GM21825 (cell line): ENCODE data around the gene CCDC18.
"Not testable (repeated sequence)": the region's sequence is repeated elsewhere in the genome, so short reads cannot be mapped to it uniquely, and the experiment has no call there.

Source experiments
- ATAC-seq: cut with Tn5 transposase; IDR thresholded peaks from one replicate; pipeline ENCODE4 v1.9.1; 2021; ENCODE audit warnings: mild to moderate bottlenecking, moderate library complexity; ENCODE audit not compliant: unreplicated experiment

Gene CCDC18

DNA sequence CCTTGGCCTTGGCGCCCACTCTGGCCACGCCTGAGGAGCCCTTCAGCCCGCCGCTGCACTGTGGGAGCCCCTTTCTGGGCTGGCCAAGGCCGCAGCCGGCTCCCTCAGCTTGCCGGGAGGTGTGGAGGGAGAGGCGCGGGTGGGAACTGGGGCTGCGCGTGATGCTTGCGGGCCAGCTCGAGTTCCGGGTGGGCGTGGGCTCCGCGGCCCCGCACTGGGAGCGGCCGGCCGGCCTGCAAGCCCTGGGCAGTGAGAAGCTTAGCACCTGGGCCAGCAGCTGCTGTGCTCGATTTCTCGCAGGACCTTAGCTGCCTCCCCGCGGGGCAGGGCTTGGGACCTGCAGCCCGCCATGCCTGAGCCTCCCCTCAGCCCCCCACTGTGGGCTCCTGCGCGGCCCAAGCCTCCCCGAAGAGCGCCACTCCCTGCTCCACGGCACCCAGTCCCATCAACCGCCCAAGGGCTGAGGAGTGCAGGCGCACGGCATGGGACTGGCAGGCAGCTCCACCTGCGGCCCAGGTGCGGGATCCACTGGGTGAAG, 10.3 kb upstream of the CCDC18 start:
- not testable (repeated sequence) for ATAC-seq

DNA sequence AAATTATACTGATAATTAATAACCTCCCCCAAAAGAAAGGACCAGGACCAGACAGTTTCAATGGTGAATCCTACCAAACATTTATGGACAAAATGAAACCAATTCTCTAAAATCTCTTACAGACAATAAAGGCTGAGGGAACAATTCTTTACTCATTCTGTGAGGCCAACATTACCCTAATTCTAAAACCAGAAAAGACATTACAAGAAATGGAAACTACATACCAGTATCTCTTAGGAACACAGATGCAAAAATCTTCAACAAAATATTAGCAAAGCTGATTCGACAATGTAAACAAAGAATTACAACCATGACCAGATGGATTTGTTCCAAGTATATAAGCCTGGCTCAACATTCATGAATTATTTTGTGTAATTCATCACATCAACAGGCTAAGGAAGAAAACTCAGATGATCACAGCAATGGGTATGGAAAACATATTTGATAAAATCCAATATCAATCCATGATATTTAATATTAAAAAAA, 8.9 kb upstream of the CCDC18 start:
- no peak for ATAC-seq

GRCh38 chr1:93172778-93173177, 7.7 kb upstream of the CCDC18 start:
- ATAC-seq: no peak

- not testable (repeated sequence) for ATAC-seq
These were observed 5.9 kb upstream of the CCDC18 start for GRCh38 chr1:93174638-93175037.

DNA sequence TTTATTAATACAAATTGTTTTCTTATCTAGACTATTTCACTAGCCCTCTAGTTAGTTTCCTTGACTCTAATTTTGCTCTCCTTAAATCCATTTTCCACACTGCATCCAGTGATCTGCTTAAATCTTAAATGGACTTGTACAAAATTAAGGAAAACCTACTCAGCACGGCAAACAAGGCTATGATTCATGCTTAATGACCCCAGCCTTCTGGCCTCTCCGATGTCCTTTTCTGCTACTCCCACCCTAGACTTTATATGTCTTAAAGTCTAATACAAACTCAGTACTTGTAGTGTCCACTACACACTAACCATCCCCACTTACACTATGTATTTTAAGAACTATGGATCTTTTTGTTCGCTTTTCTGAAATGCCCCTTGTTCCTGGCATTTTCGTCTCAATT, 2.5 kb upstream of the CCDC18 start:
- no peak for ATAC-seq

GRCh38 chr1:93178418-93178817, 2.1 kb upstream of the CCDC18 start:
- no peak for ATAC-seq

GRCh38 chr1:93179886-93180722, 420 bp upstream of the CCDC18 start, which contains the start of gene TMED5:
Gene TMED5, minus strand, starts transcription at chr1:93180413. Its CDS starts 171 bp downstream, at chr1:93180242.
- peak; percentile 85 for ATAC-seq

DNA sequence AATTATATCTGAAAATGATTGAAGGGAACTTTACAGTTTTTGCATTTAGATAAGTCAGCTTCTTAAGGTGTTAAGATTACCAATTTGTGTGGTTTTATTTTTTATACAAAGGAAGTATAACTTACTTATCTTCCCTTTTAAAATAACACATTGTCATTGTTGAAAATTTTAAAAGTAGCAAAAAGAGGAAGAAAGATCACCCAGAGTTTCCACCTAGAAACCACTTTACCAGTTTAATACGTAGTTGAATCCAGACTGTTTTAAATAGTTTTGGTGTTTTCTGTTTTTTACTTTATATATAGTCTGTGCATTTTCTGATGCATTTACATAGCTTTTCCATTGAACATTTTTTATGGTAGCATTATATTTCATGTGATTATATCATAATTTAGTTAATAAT, 6.1 kb downstream of the CCDC18 start:
- no peak for ATAC-seq

DNA sequence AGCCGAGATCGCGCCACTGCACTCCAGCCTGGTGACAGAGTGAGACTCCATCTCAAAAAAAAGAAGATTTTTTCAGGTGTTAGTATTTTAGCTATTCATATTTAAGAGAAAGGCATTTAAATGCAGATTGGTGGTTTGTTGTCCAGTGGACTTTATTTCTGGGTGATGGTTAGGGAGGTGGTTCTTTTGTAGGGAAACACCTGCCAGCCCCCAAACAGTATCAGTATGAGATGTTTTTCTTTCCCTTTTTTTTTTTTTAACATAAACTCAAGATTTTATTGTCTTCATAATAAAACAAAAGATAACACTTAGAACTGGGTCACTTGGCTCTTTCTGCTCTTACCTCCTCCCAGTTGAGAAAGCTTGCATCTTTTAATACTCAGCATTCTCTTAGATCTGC, 9.9 kb downstream of the CCDC18 start:
- no peak for ATAC-seq

DNA sequence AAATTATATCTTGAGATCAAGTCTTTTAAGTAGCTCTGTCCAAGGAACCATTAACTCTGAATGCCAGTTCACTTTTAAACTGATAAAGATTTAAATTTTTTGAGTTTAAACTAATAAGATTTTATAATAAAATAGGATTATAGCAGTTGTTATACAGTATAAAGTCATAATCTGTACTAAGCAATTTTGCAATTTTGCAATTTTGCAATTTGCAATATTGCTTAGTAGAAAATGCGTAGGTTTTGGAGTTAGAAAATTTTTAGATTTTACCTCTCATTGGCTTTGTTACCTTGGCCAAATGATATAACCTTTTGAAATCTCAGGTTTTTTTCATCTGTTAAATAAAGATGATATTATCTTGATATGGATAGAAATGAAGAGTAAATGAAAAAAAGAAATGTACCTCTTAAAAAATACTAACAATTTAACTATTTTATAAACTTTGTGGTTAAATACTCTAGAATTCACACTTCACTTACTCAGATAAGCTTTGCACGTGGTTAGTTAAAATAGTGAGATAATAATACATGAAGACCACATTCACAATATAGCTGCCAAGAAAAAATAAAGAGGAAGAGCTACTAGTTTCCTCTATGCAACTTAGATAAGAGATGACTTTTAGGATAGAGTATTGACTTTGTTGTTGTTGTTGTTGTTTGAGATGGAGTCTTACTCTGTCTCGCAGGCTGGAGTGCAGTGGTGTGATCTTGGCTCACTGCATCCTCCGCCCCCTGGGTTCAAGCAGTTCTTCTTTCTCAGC, 13.9 kb downstream of the CCDC18 start:
- ATAC-seq: no peak

- ATAC-seq: no peak
These were observed 16.1 kb downstream of the CCDC18 start for GRCh38 chr1:93196591-93196990.

GRCh38 chr1:93199150-93199549, 18.6 kb downstream of the CCDC18 start:
- no peak for ATAC-seq

- no peak for ATAC-seq
These were observed 19.6 kb downstream of the CCDC18 start for GRCh38 chr1:93200086-93200620.

GRCh38 chr1:93200714-93201113, 20.2 kb downstream of the CCDC18 start:
- ATAC-seq: no peak

GRCh38 chr1:93205892-93206566, 25.5 kb downstream of the CCDC18 start:
- no peak for ATAC-seq

DNA sequence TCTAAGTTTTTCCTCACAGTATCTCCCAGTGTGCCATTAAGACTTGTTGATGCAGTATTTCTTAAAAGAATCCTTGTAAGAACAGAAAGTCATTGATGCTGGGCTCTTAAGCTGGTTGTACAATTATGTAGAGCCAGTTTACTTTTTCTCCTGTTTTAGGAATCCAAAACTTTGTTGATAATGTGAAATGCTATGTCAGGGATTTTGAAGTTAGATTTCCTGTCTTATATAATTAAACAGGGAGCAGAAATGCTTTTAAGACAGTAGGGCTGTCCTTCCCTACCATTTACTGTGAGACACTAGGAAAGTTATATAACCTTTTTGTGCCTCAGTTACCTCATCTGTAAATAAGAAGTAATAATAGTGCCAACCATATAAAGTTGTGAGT, 26.0 kb downstream of the CCDC18 start:
- no peak for ATAC-seq

DNA sequence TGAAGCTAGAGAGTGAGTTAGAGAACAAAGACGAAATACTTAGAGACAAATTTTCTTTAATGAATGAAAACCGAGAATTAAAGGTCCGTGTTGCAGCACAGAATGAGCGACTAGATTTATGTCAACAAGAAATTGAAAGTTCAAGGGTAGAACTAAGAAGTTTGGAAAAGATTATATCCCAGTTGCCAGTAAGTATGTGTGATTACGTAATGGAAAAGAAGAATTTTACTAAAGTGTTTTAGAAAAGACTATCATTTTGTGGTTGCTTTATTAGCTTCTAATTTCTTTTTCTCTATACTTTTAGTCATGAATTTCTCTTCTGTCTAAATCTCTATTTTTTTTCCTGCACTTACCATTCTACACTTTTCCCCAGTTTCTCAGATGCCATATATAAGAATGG, 26.7 kb downstream of the CCDC18 start:
- ATAC-seq: no peak

GRCh38 chr1:93215322-93215721, 34.8 kb downstream of the CCDC18 start:
- ATAC-seq: no peak

- no peak for ATAC-seq
These were observed 38.9 kb downstream of the CCDC18 start for GRCh38 chr1:93219443-93219842.

GRCh38 chr1:93220716-93221115, 40.2 kb downstream of the CCDC18 start:
- not testable (repeated sequence) for ATAC-seq

- no peak for ATAC-seq
These were observed 41.4 kb downstream of the CCDC18 start for GRCh38 chr1:93221913-93222312.
